SK-N-SH treated with all-trans-retinoic acid at 6 μM for 48 hours (cell line): ENCODE results near the gene PRICKLE3.

Experiments used
- BACH2 ChIP-seq: fragments of 250-450 bp; sonication (Bioruptor Pico); IDR thresholded peaks from 2 replicates; pipeline ENCODE4 v1.9.0; 2021; ENCODE audit warnings: mild to moderate bottlenecking, borderline replicate concordance
- CSDC2 ChIP-seq: fragments of 250-450 bp; sonication (Bioruptor Pico); IDR thresholded peaks from 2 replicates; pipeline ENCODE4 v1.5.0; 2020; ENCODE audit warnings: mild to moderate bottlenecking, moderate library complexity
- ISL1 ChIP-seq: fragments of 250-450 bp; sonication (Bioruptor Pico); IDR thresholded peaks from 2 replicates; pipeline ENCODE4 v2.1.2; 2022; ENCODE audit warnings: mild to moderate bottlenecking, moderate library complexity
- PPARA ChIP-seq: fragments of 250-450 bp; sonication (Bioruptor Pico); IDR thresholded peaks from 2 replicates; pipeline ENCODE4 v1.5.0; 2020; ENCODE audit warnings: mild to moderate bottlenecking, borderline replicate concordance
- RARB ChIP-seq: fragments of 250-450 bp; sonication (Bioruptor Pico); IDR thresholded peaks from 2 replicates; pipeline ENCODE4 v1.8.0; 2021; ENCODE audit warnings: mild to moderate bottlenecking, moderate library complexity
- SNAI2 ChIP-seq: fragments of 250-450 bp; sonication (Bioruptor Pico); IDR thresholded peaks from 2 replicates; pipeline ENCODE4 v1.5.0; 2020; ENCODE audit warnings: mild to moderate bottlenecking, moderate library complexity
- TCF4 ChIP-seq: fragments of 250-450 bp; sonication (Bioruptor Pico); IDR thresholded peaks from 2 replicates; pipeline ENCODE4 v1.8.0; 2021; ENCODE audit warnings: mild to moderate bottlenecking, moderate library complexity, borderline replicate concordance
- ZC3H10 ChIP-seq: fragments of 250-450 bp; sonication (Bioruptor Pico); IDR thresholded peaks from 2 replicates; pipeline ENCODE4 v1.5.1; 2021; ENCODE audit warnings: mild to moderate bottlenecking, moderate library complexity
- ZFP30 ChIP-seq: fragments of 450-650 bp; formaldehyde crosslinking; IDR thresholded peaks from 2 replicates; pipeline ENCODE4 v1.5.0; 2022; ENCODE audit warnings: mild to moderate bottlenecking, moderate library complexity
- ZNF70 ChIP-seq: fragments of 450-650 bp; formaldehyde crosslinking; IDR thresholded peaks from 2 replicates; pipeline ENCODE4 v1.5.0; 2020; ENCODE audit warnings: mild to moderate bottlenecking, moderate library complexity
- ZNF8 ChIP-seq: fragments of 450-650 bp; formaldehyde crosslinking; IDR thresholded peaks from 2 replicates; pipeline ENCODE4 v1.5.0; 2020; ENCODE audit warnings: mild to moderate bottlenecking, moderate library complexity
- TF ChIP-seq, protein P1 (sequence below): fragments of 250-450 bp; sonication (Bioruptor Pico); IDR thresholded peaks from 2 replicates; pipeline ENCODE4 v1.8.0; 2020; ENCODE audit warnings: mild to moderate bottlenecking, moderate library complexity, borderline replicate concordance

DNA sequence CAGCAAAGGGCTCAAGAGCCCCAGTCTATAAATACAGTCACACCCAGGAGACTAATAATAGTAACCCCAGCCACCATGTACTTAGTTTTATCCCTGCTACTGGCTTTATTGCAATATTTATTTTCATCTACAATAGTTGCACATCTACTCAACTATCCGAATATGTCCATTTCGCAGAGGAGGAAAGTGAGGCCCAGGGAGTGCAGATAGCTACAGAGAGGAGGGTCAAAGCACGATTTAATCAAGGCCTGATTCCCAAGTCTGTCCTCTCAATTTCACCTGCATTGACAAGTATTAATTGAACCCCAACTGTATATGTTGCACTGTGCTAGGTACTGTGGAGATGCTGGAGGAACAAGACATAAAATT is 18.4 kb downstream of the PRICKLE3 start:
- TF ChIP-seq ZNF70 (CRISPR knock-in tag), result no peak
- TF ChIP-seq SNAI2 (CRISPR knock-in tag), result no peak
- TF ChIP-seq ISL1 (CRISPR knock-in tag), result no peak
- TF ChIP-seq, protein P1, sequence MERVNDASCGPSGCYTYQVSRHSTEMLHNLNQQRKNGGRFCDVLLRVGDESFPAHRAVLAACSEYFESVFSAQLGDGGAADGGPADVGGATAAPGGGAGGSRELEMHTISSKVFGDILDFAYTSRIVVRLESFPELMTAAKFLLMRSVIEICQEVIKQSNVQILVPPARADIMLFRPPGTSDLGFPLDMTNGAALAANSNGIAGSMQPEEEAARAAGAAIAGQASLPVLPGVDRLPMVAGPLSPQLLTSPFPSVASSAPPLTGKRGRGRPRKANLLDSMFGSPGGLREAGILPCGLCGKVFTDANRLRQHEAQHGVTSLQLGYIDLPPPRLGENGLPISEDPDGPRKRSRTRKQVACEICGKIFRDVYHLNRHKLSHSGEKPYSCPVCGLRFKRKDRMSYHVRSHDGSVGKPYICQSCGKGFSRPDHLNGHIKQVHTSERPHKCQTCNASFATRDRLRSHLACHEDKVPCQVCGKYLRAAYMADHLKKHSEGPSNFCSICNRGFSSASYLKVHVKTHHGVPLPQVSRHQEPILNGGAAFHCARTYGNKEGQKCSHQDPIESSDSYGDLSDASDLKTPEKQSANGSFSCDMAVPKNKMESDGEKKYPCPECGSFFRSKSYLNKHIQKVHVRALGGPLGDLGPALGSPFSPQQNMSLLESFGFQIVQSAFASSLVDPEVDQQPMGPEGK (CRISPR knock-in tag), result no peak
- no peak for TF ChIP-seq ZFP30
- TF ChIP-seq ZNF8 (CRISPR knock-in tag), result no peak
- no peak for TF ChIP-seq ZC3H10 (CRISPR knock-in tag)
- TF ChIP-seq TCF4 (CRISPR knock-in tag), result no peak
- no peak for TF ChIP-seq RARB (CRISPR knock-in tag)
- TF ChIP-seq BACH2 (CRISPR knock-in tag), result no peak
- TF ChIP-seq PPARA (CRISPR knock-in tag), result no peak
- TF ChIP-seq CSDC2 (CRISPR knock-in tag), result no peak
